Globus pallidus (tissue), 1 donor: ENCODE results near the gene PLXNA2.

ENCODE experiments used
- DNase-seq: peaks from one replicate; pipeline ENCODE4 v3.0.0-alpha.2; 2015; ENCODE audit warnings: low spot score

Gene PLXNA2

GRCh38 chr1:208243967-208244916, at the start of gene PLXNA2:
Gene PLXNA2 (minus strand): TSS chr1:208244384. CDS start chr1:208217922, 26,462 bp downstream.
- DNase-seq = peak; percentile 61

GRCh38 chr1:208292908-208293307, 48.7 kb upstream of the PLXNA2 start:
- no peak for DNase-seq

- no peak for DNase-seq
Measured at GRCh38 chr1:208291923-208292711, 47.9 kb upstream of the PLXNA2 start.

- no peak for DNase-seq
Measured at GRCh38 chr1:208291129-208291528, 46.9 kb upstream of the PLXNA2 start.

GRCh38 chr1:208289716-208290115, 45.5 kb upstream of the PLXNA2 start:
- DNase-seq = no peak

GRCh38 chr1:208288495-208288894, 44.3 kb upstream of the PLXNA2 start:
- DNase-seq = no peak

GRCh38 chr1:208280681-208281450, 36.7 kb upstream of the PLXNA2 start:
- no peak for DNase-seq

GRCh38 chr1:208279826-208280588, 35.8 kb upstream of the PLXNA2 start:
- no peak for DNase-seq

- no peak for DNase-seq
Measured at GRCh38 chr1:208278638-208279037, 34.5 kb upstream of the PLXNA2 start.

GRCh38 chr1:208276757-208277435, 32.7 kb upstream of the PLXNA2 start:
- DNase-seq = no peak

GRCh38 chr1:208275083-208275482, 30.9 kb upstream of the PLXNA2 start:
- no peak for DNase-seq

GRCh38 chr1:208273386-208274017, 29.3 kb upstream of the PLXNA2 start:
- no peak for DNase-seq

- no peak for DNase-seq
Measured at GRCh38 chr1:208272713-208273112, 28.5 kb upstream of the PLXNA2 start.

GRCh38 chr1:208272311-208272710, 28.1 kb upstream of the PLXNA2 start:
- no peak for DNase-seq

GRCh38 chr1:208271236-208271635, 27.1 kb upstream of the PLXNA2 start:
- no peak for DNase-seq

- no peak for DNase-seq
Measured at GRCh38 chr1:208270651-208271141, 26.5 kb upstream of the PLXNA2 start.

- no peak for DNase-seq
Measured at GRCh38 chr1:208269338-208269666, 25.1 kb upstream of the PLXNA2 start.

GRCh38 chr1:208268541-208269337, 24.6 kb upstream of the PLXNA2 start:
- DNase-seq = no peak

GRCh38 chr1:208265525-208265924, 21.3 kb upstream of the PLXNA2 start:
- no peak for DNase-seq

- no peak for DNase-seq
Measured at GRCh38 chr1:208265122-208265469, 20.9 kb upstream of the PLXNA2 start.
